ENCODE measurements around the gene ADAT3.

ADAT3 gene

DNA sequence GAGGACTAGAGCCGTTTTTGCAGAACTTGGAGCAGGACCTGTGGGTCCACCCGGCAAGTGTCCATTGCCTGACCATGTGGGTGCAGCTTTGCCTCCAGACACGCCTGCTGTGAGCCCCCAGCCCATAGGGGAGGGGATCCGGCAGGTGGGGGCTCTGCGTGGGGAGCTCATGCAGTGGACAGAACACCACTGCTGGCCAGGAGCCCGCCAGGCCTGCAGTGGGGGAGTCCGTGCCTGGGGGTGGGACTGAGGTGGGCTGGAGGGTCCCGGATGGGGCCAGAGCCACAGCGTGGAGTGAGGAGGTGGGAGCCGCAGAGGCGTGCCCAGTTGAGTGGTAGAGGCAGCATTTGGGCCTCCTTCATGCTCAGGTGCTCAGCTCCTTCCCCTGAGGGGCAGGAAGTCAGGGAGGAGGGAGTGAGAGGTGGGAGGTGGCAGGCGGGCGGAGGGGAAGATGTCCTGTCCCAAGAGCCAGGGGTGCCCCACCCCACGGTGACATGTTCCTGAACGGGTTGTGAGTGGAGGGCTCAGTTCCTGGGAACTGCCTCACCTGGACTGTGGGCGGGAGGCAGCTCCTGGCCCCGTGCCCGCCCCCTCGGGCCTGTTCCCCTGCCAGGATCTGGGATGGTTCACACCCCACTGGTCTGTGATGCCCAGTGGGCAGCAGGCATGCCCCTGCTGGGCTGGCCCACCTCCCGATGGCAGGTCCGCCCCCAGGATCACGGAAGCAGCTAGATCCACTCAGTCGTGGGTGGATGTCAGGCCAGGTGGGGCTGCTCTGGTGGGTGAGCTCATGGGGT, 8.8 kb downstream of the ADAT3 start:
- Histone ChIP-seq H3K9ac (ENCODE audit: low read length) (no peak overlapping the region), H3K4me1 (ENCODE audit: low read length) (no peaks in the 10 kb centered on the region), H3K4me2 (ENCODE audit: low read length) (no peak overlapping the region), H3K36me3 (replicated peaks; ENCODE audit: low read depth, low read length) (peaks cover 57% of the 10 kb centered on the region), H3K4me3 (ENCODE audit: low read length) (no peak overlapping the region), H2AFZ (ENCODE audit: low read depth, low read length) (no peak overlapping the region), H3K27me3 (ENCODE audit: low read depth, low read length) (no peaks in the 10 kb centered on the region), H4K20me1 (ENCODE audit: insufficient read depth, low read length) (peaks cover 60% of the 10 kb centered on the region), H3K27ac (ENCODE audit: low read length) (no peak overlapping the region), H3K79me2 (ENCODE audit: low read length) (peaks cover 65% of the 10 kb centered on the region), H3K9me3 (ENCODE audit: insufficient read depth, low read length) (no peaks in the 10 kb centered on the region)
- no peak for TF ChIP-seq EZH2phosphoT487 (IDR thresholded peaks at IDR 0.05; ENCODE audit: low read depth)
- TF ChIP-seq, protein P1, sequence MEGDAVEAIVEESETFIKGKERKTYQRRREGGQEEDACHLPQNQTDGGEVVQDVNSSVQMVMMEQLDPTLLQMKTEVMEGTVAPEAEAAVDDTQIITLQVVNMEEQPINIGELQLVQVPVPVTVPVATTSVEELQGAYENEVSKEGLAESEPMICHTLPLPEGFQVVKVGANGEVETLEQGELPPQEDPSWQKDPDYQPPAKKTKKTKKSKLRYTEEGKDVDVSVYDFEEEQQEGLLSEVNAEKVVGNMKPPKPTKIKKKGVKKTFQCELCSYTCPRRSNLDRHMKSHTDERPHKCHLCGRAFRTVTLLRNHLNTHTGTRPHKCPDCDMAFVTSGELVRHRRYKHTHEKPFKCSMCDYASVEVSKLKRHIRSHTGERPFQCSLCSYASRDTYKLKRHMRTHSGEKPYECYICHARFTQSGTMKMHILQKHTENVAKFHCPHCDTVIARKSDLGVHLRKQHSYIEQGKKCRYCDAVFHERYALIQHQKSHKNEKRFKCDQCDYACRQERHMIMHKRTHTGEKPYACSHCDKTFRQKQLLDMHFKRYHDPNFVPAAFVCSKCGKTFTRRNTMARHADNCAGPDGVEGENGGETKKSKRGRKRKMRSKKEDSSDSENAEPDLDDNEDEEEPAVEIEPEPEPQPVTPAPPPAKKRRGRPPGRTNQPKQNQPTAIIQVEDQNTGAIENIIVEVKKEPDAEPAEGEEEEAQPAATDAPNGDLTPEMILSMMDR (IDR thresholded peaks at IDR 0.05; ENCODE audit: low read depth, low read length): no peak

GRCh38 chr19:1914826-1915341, 9.7 kb downstream of the ADAT3 start:
- peaks cover 56% of the 10 kb centered on the region for H3K79me2 ChIP-seq (ENCODE audit: low read length)

DNA sequence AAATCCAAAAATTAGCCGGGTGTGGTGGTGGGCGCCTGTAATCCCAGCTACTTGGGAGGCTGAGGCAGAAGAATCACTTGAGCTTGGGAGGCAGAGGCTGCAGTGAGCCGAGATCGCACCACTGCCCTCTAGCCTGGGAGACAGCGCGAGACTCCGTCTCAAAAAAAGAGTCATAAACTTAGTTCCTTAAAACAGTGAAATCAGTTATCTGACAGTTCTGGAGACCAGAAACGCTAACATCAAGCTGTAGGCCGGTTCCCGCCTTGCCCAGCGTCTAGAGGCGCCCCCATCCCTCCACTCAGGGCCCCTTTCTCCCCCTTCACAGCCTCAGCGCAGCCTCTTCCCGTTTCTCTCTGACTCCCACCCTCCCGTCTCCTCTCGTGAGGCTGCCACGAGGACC, 11.9 kb downstream of the ADAT3 start:
- peaks cover 36% of the 10 kb centered on the region for H4K20me1 ChIP-seq (ENCODE audit: insufficient read depth, low read length)
- no peak overlapping the region for H3K4me3 ChIP-seq (ENCODE audit: low read length)
- H3K27ac ChIP-seq (ENCODE audit: low read length): no peak overlapping the region
- H3K79me2 ChIP-seq (ENCODE audit: low read length): peaks cover 33% of the 10 kb centered on the region
- TF ChIP-seq, protein P1 (IDR thresholded peaks at IDR 0.05; ENCODE audit: low read depth, low read length): no peak
- no peak for TF ChIP-seq EZH2phosphoT487 (IDR thresholded peaks at IDR 0.05; ENCODE audit: low read depth)
- H2AFZ ChIP-seq (ENCODE audit: low read depth, low read length): no peak overlapping the region
- no peak overlapping the region for H3K4me2 ChIP-seq (ENCODE audit: low read length)
- no peaks in the 10 kb centered on the region for H3K9me3 ChIP-seq (ENCODE audit: insufficient read depth, low read length)
- no peaks in the 10 kb centered on the region for H3K27me3 ChIP-seq (ENCODE audit: low read depth, low read length)
- H3K4me1 ChIP-seq (ENCODE audit: low read length): peaks cover 23% of the 10 kb centered on the region
- no peak overlapping the region for H3K9ac ChIP-seq (ENCODE audit: low read length)
- H3K36me3 ChIP-seq (replicated peaks; ENCODE audit: low read depth, low read length): peaks cover 61% of the 10 kb centered on the region

More at GRCh38 chr19:1914826-1915341, 9.7 kb downstream of the ADAT3 start:
- H3K27ac ChIP-seq (ENCODE audit: low read length): no peak overlapping the region
- H3K4me3 ChIP-seq (ENCODE audit: low read length): no peak overlapping the region
- no peak overlapping the region for H2AFZ ChIP-seq (ENCODE audit: low read depth, low read length)
- H3K4me2 ChIP-seq (ENCODE audit: low read length): no peak overlapping the region
- peaks cover 55% of the 10 kb centered on the region for H3K36me3 ChIP-seq (replicated peaks; ENCODE audit: low read depth, low read length)
- H3K9ac ChIP-seq (ENCODE audit: low read length): no peak overlapping the region
- no peaks in the 10 kb centered on the region for H3K9me3 ChIP-seq (ENCODE audit: insufficient read depth, low read length)
- H4K20me1 ChIP-seq (ENCODE audit: insufficient read depth, low read length): peaks cover 51% of the 10 kb centered on the region
- H3K4me1 ChIP-seq (ENCODE audit: low read length): peaks cover under 1% of the 10 kb centered on the region; the same call in 1 of the 2 replicates
- no peaks in the 10 kb centered on the region for H3K27me3 ChIP-seq (ENCODE audit: low read depth, low read length)
- no peak for TF ChIP-seq EZH2phosphoT487 (IDR thresholded peaks at IDR 0.05; ENCODE audit: low read depth)
- TF ChIP-seq, protein P1 (IDR thresholded peaks at IDR 0.05; ENCODE audit: low read depth, low read length): no peak

- Histone ChIP-seq H3K9ac (ENCODE audit: low read length) (no peak overlapping the region), H2AFZ (ENCODE audit: low read depth, low read length) (no peak overlapping the region), H3K36me3 (replicated peaks; ENCODE audit: low read depth, low read length) (peaks cover 59% of the 10 kb centered on the region), H3K4me1 (ENCODE audit: low read length) (peaks cover 31% of the 10 kb centered on the region), H3K4me2 (ENCODE audit: low read length) (no peak overlapping the region), H4K20me1 (ENCODE audit: insufficient read depth, low read length) (peaks cover 28% of the 10 kb centered on the region), H3K27me3 (ENCODE audit: low read depth, low read length) (no peaks in the 10 kb centered on the region), H3K9me3 (ENCODE audit: insufficient read depth, low read length) (no peaks in the 10 kb centered on the region), H3K4me3 (ENCODE audit: low read length) (no peak overlapping the region), H3K79me2 (ENCODE audit: low read length) (peaks cover 29% of the 10 kb centered on the region), H3K27ac (ENCODE audit: low read length) (no peak overlapping the region)
- TF ChIP-seq EZH2phosphoT487 (IDR thresholded peaks at IDR 0.05; ENCODE audit: low read depth): no peak
- TF ChIP-seq, protein P1 (IDR thresholded peaks at IDR 0.05; ENCODE audit: low read depth, low read length): no peak
Observed at GRCh38 chr19:1917926-1918325, 12.7 kb downstream of the ADAT3 start.
